H1 (cell line): ENCODE results near the gene FSIP1. TPM values are rescaled to one million over a fixed set of nuclear protein-coding genes. Genes with fewer than 3 reads are reported as not detected.

ENCODE experiments used
- CBX8 ChIP-seq: fragments of 300-800, 300-1000 bp; sonication (generic); IDR thresholded peaks from 2 replicates; pipeline ENCODE4 v1.7.1; 2016; ENCODE audit warnings: low read depth, low read length, borderline replicate concordance
- JUN ChIP-seq: IDR thresholded peaks from 2 replicates; pipeline ENCODE4 v1.6.1; 2011; ENCODE audit warnings: low read depth, mild to moderate bottlenecking, improper control_type of control experiment, low read length
- TAF1 ChIP-seq: IDR thresholded peaks from 2 replicates; pipeline ENCODE4 v1.6.1; 2011; ENCODE audit warnings: mild to moderate bottlenecking, low read depth, low read length
- polyA plus RNA-seq, 7 experiments: library from polyadenylated mRNA; depleted of rRNA in 3 of 7; stranded (reverse) in 5 of 7; unstranded in 2 of 7; fragments of >200 nt in 5 of 7; fragments of 200-250 nt in 2 of 7; gene quantifications; 1 replicate in 5 of 7; 2 replicates in 1 of 7; 4 replicates in 1 of 7; pipeline versions ENCODE4 v1.2.1 to v1.2.3, GENCODE V29; 2011 to 2013; ENCODE audit warnings: missing spikeins in 2 of 7, mixed read lengths in 2 of 7
- total RNA-seq: library from RNA; stranded (reverse); fragmentation: NEBNext Ultra II Directional; extraction: Animal tissue kit (Norgen Biotek cat#: 25700); gene quantifications from 2 replicates; pipeline ENCODE4 v1.2.1, GENCODE V29; 2021
- TF ChIP-seq, protein P1 (sequence below): fragments of 300-600 bp; sonication (generic); IDR thresholded peaks from 2 replicates; pipeline ENCODE4 v1.7.1; 2012; ENCODE audit warnings: low read length, moderate library complexity, mild to moderate bottlenecking, inconsistent platforms; ENCODE audit not compliant: insufficient replicate concordance

Gene FSIP1
- total and polyA plus RNA-seq, 2 of the 8 experiments (the other 6 are each of a cell fraction or from before 2014, with no cell fraction given) = 0.18 to 1.3 TPM

GRCh38 chr15:39697509-39697908 is 85.1 kb downstream of the FSIP1 start (continued):
- TF ChIP-seq, protein P1, sequence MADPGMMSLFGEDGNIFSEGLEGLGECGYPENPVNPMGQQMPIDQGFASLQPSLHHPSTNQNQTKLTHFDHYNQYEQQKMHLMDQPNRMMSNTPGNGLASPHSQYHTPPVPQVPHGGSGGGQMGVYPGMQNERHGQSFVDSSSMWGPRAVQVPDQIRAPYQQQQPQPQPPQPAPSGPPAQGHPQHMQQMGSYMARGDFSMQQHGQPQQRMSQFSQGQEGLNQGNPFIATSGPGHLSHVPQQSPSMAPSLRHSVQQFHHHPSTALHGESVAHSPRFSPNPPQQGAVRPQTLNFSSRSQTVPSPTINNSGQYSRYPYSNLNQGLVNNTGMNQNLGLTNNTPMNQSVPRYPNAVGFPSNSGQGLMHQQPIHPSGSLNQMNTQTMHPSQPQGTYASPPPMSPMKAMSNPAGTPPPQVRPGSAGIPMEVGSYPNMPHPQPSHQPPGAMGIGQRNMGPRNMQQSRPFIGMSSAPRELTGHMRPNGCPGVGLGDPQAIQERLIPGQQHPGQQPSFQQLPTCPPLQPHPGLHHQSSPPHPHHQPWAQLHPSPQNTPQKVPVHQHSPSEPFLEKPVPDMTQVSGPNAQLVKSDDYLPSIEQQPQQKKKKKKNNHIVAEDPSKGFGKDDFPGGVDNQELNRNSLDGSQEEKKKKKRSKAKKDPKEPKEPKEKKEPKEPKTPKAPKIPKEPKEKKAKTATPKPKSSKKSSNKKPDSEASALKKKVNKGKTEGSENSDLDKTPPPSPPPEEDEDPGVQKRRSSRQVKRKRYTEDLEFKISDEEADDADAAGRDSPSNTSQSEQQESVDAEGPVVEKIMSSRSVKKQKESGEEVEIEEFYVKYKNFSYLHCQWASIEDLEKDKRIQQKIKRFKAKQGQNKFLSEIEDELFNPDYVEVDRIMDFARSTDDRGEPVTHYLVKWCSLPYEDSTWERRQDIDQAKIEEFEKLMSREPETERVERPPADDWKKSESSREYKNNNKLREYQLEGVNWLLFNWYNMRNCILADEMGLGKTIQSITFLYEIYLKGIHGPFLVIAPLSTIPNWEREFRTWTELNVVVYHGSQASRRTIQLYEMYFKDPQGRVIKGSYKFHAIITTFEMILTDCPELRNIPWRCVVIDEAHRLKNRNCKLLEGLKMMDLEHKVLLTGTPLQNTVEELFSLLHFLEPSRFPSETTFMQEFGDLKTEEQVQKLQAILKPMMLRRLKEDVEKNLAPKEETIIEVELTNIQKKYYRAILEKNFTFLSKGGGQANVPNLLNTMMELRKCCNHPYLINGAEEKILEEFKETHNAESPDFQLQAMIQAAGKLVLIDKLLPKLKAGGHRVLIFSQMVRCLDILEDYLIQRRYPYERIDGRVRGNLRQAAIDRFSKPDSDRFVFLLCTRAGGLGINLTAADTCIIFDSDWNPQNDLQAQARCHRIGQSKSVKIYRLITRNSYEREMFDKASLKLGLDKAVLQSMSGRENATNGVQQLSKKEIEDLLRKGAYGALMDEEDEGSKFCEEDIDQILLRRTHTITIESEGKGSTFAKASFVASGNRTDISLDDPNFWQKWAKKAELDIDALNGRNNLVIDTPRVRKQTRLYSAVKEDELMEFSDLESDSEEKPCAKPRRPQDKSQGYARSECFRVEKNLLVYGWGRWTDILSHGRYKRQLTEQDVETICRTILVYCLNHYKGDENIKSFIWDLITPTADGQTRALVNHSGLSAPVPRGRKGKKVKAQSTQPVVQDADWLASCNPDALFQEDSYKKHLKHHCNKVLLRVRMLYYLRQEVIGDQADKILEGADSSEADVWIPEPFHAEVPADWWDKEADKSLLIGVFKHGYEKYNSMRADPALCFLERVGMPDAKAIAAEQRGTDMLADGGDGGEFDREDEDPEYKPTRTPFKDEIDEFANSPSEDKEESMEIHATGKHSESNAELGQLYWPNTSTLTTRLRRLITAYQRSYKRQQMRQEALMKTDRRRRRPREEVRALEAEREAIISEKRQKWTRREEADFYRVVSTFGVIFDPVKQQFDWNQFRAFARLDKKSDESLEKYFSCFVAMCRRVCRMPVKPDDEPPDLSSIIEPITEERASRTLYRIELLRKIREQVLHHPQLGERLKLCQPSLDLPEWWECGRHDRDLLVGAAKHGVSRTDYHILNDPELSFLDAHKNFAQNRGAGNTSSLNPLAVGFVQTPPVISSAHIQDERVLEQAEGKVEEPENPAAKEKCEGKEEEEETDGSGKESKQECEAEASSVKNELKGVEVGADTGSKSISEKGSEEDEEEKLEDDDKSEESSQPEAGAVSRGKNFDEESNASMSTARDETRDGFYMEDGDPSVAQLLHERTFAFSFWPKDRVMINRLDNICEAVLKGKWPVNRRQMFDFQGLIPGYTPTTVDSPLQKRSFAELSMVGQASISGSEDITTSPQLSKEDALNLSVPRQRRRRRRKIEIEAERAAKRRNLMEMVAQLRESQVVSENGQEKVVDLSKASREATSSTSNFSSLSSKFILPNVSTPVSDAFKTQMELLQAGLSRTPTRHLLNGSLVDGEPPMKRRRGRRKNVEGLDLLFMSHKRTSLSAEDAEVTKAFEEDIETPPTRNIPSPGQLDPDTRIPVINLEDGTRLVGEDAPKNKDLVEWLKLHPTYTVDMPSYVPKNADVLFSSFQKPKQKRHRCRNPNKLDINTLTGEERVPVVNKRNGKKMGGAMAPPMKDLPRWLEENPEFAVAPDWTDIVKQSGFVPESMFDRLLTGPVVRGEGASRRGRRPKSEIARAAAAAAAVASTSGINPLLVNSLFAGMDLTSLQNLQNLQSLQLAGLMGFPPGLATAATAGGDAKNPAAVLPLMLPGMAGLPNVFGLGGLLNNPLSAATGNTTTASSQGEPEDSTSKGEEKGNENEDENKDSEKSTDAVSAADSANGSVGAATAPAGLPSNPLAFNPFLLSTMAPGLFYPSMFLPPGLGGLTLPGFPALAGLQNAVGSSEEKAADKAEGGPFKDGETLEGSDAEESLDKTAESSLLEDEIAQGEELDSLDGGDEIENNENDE = no peak
- no peak for TF ChIP-seq JUN
- TF ChIP-seq CBX8 = no peak
- TF ChIP-seq TAF1 = no peak
